Endometrial microvascular endothelial cells (primary cell): ENCODE data around the gene DCANP1. TPM values are rescaled to one million over a fixed set of nuclear protein-coding genes. Genes with fewer than 3 reads are reported as not detected.

Experiments used
- in situ Hi-C: cut with HindIII; loops from 2 replicates; pipeline ENCODE4 v1.10.0; 2017; ENCODE audit warnings: low sequenced_read_pairs, low pct_unique_long_range_greater_than_20kb; ENCODE audit errors: inconsistent ontology term
- total RNA-seq: library from RNA; depleted of rRNA; stranded (reverse); fragments of >200 nt; gene quantifications from one replicate; pipeline ENCODE4 v1.2.3, GENCODE V29; 2015; ENCODE audit errors: inconsistent ontology term

The DCANP1 gene
- total RNA-seq, 1 donor from 2014 or later: not detected

- in situ Hi-C loops: loop anchor here (25.0 kb wide), 1 partner anchor 101 kb away; no protein-coding TSS in a partner anchor
These were observed 14.5 kb upstream of the DCANP1 start for GRCh38 chr5:135461481-135462151.

- in situ Hi-C loops: loop anchor here (25.0 kb wide), 1 partner anchor 102 kb away; no protein-coding TSS in a partner anchor
These were observed 13.3 kb upstream of the DCANP1 start for GRCh38 chr5:135460246-135461033.

- in situ Hi-C loops: loop anchor here (25.0 kb wide), 1 partner anchor 103 kb away; no protein-coding TSS in a partner anchor
These were observed 11.8 kb upstream of the DCANP1 start for GRCh38 chr5:135458921-135459331.

GRCh38 chr5:135458356-135458755 is 11.2 kb upstream of the DCANP1 start:
- in situ Hi-C loops: loop anchor here (25.0 kb wide), 1 partner anchor 104 kb away; no protein-coding TSS in a partner anchor

GRCh38 chr5:135457424-135458071 is 10.4 kb upstream of the DCANP1 start:
- in situ Hi-C loops: loop anchor here (25.0 kb wide), 1 partner anchor 105 kb away; no protein-coding TSS in a partner anchor

- in situ Hi-C loops: loop anchor here (25.0 kb wide), 1 partner anchor 106 kb away; no protein-coding TSS in a partner anchor
These were observed 9.3 kb upstream of the DCANP1 start for GRCh38 chr5:135456238-135457099.

GRCh38 chr5:135455876-135456237 is 8.7 kb upstream of the DCANP1 start:
- in situ Hi-C loops: loop anchor here (25.0 kb wide), 1 partner anchor 106 kb away; no protein-coding TSS in a partner anchor

- in situ Hi-C loops: loop anchor here (25.0 kb wide), 1 partner anchor 107 kb away; no protein-coding TSS in a partner anchor
These were observed 7.8 kb upstream of the DCANP1 start for GRCh38 chr5:135454946-135455345.

- in situ Hi-C loops: loop anchor here (25.0 kb wide), 1 partner anchor 109 kb away; no protein-coding TSS in a partner anchor
These were observed 6.5 kb upstream of the DCANP1 start for GRCh38 chr5:135453613-135454012.

GRCh38 chr5:135452321-135453030 is 5.3 kb upstream of the DCANP1 start, which contains the start of gene TIFAB:
Gene TIFAB (minus strand): TSS chr5:135452351. CDS start chr5:135449939, 2,412 bp downstream.
- in situ Hi-C loops: loop anchor here (25.0 kb wide), 1 partner anchor 110 kb away; no protein-coding TSS in a partner anchor

GRCh38 chr5:135451581-135452320 is 4.6 kb upstream of the DCANP1 start:
- in situ Hi-C loops: loop anchor here (25.0 kb wide), 1 partner anchor 111 kb away; no protein-coding TSS in a partner anchor

GRCh38 chr5:135450952-135451351 is 3.8 kb upstream of the DCANP1 start:
- in situ Hi-C loops: loop anchor here (25.0 kb wide), 1 partner anchor 111 kb away; no protein-coding TSS in a partner anchor

- in situ Hi-C loops: loop anchor here (25.0 kb wide), 1 partner anchor 112 kb away; no protein-coding TSS in a partner anchor
These were observed 3.2 kb upstream of the DCANP1 start for GRCh38 chr5:135450336-135450735.

- in situ Hi-C loops: loop anchor here (25.0 kb wide), 1 partner anchor 113 kb away; no protein-coding TSS in a partner anchor
These were observed 2.5 kb upstream of the DCANP1 start for GRCh38 chr5:135449644-135450043.

- in situ Hi-C loops: no loop called here
These were observed 1.8 kb upstream of the DCANP1 start for GRCh38 chr5:135448791-135449507.
